OCI-LY3 (cell line): ENCODE measurements around the gene ANKRD17.

ENCODE experiments used
- EZH2phosphoT487 ChIP-seq: fragments of 200-600 bp; shearing (Covaris generic); IDR thresholded peaks from 2 replicates; pipeline ENCODE4 v1.6.1; 2018; ENCODE audit warnings: antibody characterized with exemption, mixed run types, low read depth
- TF ChIP-seq, protein P1 (sequence below): fragments of 200-600, 300-600 bp; sonication (generic); IDR thresholded peaks from 2 replicates; pipeline ENCODE4 v1.5.1; 2014; ENCODE audit warnings: antibody characterized with exemption, low read length, low read depth

DNA sequence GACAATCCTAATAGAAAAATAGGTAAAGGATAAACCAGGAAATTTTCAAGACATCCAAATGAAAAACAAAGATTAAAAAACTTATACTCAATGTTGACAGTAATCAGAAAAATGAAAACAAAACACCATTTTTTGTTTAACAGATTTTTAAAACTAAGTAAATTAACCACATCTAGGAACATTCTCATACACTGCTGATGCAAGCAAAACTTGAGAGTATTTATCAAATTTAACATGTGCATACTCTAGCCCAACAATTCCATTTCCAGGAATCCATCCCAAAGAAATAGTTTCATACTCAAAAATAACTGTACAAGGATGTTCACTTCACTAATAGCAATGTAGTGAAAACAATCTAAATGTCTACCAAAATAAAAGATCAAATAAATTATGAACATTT, 11.5 kb downstream of the ANKRD17 start:
- TF ChIP-seq, protein P1, sequence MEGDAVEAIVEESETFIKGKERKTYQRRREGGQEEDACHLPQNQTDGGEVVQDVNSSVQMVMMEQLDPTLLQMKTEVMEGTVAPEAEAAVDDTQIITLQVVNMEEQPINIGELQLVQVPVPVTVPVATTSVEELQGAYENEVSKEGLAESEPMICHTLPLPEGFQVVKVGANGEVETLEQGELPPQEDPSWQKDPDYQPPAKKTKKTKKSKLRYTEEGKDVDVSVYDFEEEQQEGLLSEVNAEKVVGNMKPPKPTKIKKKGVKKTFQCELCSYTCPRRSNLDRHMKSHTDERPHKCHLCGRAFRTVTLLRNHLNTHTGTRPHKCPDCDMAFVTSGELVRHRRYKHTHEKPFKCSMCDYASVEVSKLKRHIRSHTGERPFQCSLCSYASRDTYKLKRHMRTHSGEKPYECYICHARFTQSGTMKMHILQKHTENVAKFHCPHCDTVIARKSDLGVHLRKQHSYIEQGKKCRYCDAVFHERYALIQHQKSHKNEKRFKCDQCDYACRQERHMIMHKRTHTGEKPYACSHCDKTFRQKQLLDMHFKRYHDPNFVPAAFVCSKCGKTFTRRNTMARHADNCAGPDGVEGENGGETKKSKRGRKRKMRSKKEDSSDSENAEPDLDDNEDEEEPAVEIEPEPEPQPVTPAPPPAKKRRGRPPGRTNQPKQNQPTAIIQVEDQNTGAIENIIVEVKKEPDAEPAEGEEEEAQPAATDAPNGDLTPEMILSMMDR: no peak
- no peak for TF ChIP-seq EZH2phosphoT487
